ENCODE results near the gene PM20D2. TPM values are rescaled to one million over a fixed set of nuclear protein-coding genes. Genes with fewer than 3 reads are reported as not detected.

Gene PM20D2
- total RNA-seq, 2 experiments from 2014 or later = 5.2 to 5.3 TPM

DNA sequence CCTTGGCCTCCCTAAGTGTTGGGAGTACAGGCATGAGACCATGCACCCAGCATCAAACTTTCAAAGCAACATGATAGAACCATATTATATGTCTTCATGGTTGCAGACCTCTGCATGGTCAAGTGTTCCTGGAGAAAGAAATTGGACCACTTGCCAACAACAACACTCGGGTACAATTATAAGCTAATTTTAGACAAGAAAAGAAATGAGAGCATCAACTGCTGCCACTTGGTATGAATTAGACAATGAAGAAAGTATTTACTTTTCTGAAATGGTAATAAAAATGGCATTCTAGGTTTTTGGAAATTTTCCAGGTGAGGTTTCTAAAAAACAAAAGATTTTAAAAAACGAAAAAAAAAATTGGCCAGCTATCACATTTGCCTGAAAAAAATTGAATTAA lies 7.7 kb upstream of the PM20D2 start:
- Mint-ChIP-seq H3K36me3 (ENCODE audit: low read depth) (no peaks in the 10 kb centered on the region), H3K9me3 (no peaks in the 10 kb centered on the region), H3K27ac (no peak overlapping the region), H3K27me3 (no peaks in the 10 kb centered on the region), H3K4me3 (no peak overlapping the region), H3K4me1 (ENCODE audit: low read depth) (no peaks in the 10 kb centered on the region)
- POLR2A ChIA-PET = interaction anchor here (1.2 kb wide), 1 partner anchor 57 kb away, joined by 4 read pairs; the partner anchor contains the start of gene PNRC1
- Histone ChIP-seq H3K27me3 (ENCODE audit: control insufficient read depth in 1 of 2, insufficient read depth in 2 of 2, low read length in 2 of 2) (no peaks in the 10 kb centered on the region), H3K27ac (ENCODE audit: low read depth in 1 of 2, low read length in 2 of 2) (no peak overlapping the region), H3K36me3 (ENCODE audit: insufficient read depth, low read length) (no peaks in the 10 kb centered on the region), H3K4me3 (ENCODE audit: low read length) (no peak overlapping the region), H3K9me3 (ENCODE audit: control insufficient read depth in 1 of 2, insufficient read depth in 1 of 2, low read length in 2 of 2) (no peaks in the 10 kb centered on the region), H3K4me1 (ENCODE audit: insufficient read depth, low read length) (no peaks in the 10 kb centered on the region)
- no peak for ATAC-seq (ENCODE audit: poor library complexity)
- intact Hi-C loops (cut with DNase I, micrococcal nuclease) = no loop called here
- no peak for DNase-seq
- CTCF ChIA-PET = interaction anchor here (1.0 kb wide), 1 partner anchor 72 kb away, joined by 4 read pairs; no protein-coding TSS in a partner anchor
- no peak for TF ChIP-seq CTCF (IDR thresholded peaks at IDR 0.05)

GRCh38 chr6:89139509-89140346 lies 6.1 kb upstream of the PM20D2 start:
- TF ChIP-seq CTCF (IDR thresholded peaks at IDR 0.05) = no peak
- Mint-ChIP-seq H3K9me3 (no peaks in the 10 kb centered on the region), H3K4me1 (ENCODE audit: low read depth) (peaks cover 4% of the 10 kb centered on the region), H3K27me3 (no peaks in the 10 kb centered on the region), H3K36me3 (ENCODE audit: low read depth) (no peaks in the 10 kb centered on the region), H3K27ac (no peak overlapping the region), H3K4me3 (no peak overlapping the region)
- intact Hi-C loops (cut with DNase I, micrococcal nuclease) = loop anchor here in 1 of 2 experiments (10.0 kb wide), 1 partner anchor 155 kb away; no protein-coding TSS in a partner anchor
- H3K36me3 ChIP-seq (ENCODE audit: insufficient read depth, low read length) = no peaks in the 10 kb centered on the region
- ChIA-PET CTCF (no interaction called here), POLR2A (interaction anchor here (1.2 to 1.5 kb wide), 2 partner anchors 59 to 61 kb away, joined by 3 to 4 read pairs; partner anchors contain the start of gene PNRC1)
- no peak for ATAC-seq (ENCODE audit: poor library complexity)
- no peak overlapping the region for H3K27ac ChIP-seq (ENCODE audit: low read depth in 1 of 2, low read length in 2 of 2)
- no peaks in the 10 kb centered on the region for H3K9me3 ChIP-seq (ENCODE audit: control insufficient read depth in 1 of 2, insufficient read depth in 1 of 2, low read length in 2 of 2)
- H3K4me1 ChIP-seq (ENCODE audit: insufficient read depth, low read length) = no peaks in the 10 kb centered on the region
- no peak for DNase-seq
- no peak overlapping the region for H3K4me3 ChIP-seq (ENCODE audit: low read length)
- no peaks in the 10 kb centered on the region for H3K27me3 ChIP-seq (ENCODE audit: control insufficient read depth in 1 of 2, insufficient read depth in 2 of 2, low read length in 2 of 2)

- no peak overlapping the region for H3K27ac Mint-ChIP-seq
- ATAC-seq (ENCODE audit: poor library complexity) (no peak), DNase-seq (no peak)
- no peaks in the 10 kb centered on the region for H3K9me3 ChIP-seq (ENCODE audit: control insufficient read depth in 1 of 2, insufficient read depth in 1 of 2, low read length in 2 of 2)
- H3K4me3 Mint-ChIP-seq = no peak overlapping the region
- peaks cover 9% of the 10 kb centered on the region for H3K4me1 Mint-ChIP-seq (ENCODE audit: low read depth)
- no peaks in the 10 kb centered on the region for H3K36me3 ChIP-seq (ENCODE audit: insufficient read depth, low read length)
- H3K4me1 ChIP-seq (ENCODE audit: insufficient read depth, low read length) = peaks cover under 1% of the 10 kb centered on the region
- no peaks in the 10 kb centered on the region for H3K9me3 Mint-ChIP-seq
- peaks cover 2% of the 10 kb centered on the region for H3K36me3 Mint-ChIP-seq (ENCODE audit: low read depth)
- ChIA-PET POLR2A (interaction anchor here (1.2 to 1.5 kb wide), 2 partner anchors 60 to 61 kb away, joined by 3 to 4 read pairs; partner anchors contain the start of gene PNRC1), CTCF (no interaction called here)
- no peaks in the 10 kb centered on the region for H3K27me3 ChIP-seq (ENCODE audit: control insufficient read depth in 1 of 2, insufficient read depth in 2 of 2, low read length in 2 of 2)
- H3K27ac ChIP-seq (ENCODE audit: low read depth in 1 of 2, low read length in 2 of 2) = no peak overlapping the region
- TF ChIP-seq CTCF (IDR thresholded peaks at IDR 0.05) = no peak
- intact Hi-C loops (cut with DNase I, micrococcal nuclease) = loop anchor here in 1 of 2 experiments (10.0 kb wide), 1 partner anchor 156 kb away; no protein-coding TSS in a partner anchor
- H3K4me3 ChIP-seq (ENCODE audit: low read length) = no peak overlapping the region
- no peaks in the 10 kb centered on the region for H3K27me3 Mint-ChIP-seq
Observed at GRCh38 chr6:89140347-89141156, 5.3 kb upstream of the PM20D2 start.
